ENCODE data around the gene ARHGEF17.

The ARHGEF17 gene

DNA sequence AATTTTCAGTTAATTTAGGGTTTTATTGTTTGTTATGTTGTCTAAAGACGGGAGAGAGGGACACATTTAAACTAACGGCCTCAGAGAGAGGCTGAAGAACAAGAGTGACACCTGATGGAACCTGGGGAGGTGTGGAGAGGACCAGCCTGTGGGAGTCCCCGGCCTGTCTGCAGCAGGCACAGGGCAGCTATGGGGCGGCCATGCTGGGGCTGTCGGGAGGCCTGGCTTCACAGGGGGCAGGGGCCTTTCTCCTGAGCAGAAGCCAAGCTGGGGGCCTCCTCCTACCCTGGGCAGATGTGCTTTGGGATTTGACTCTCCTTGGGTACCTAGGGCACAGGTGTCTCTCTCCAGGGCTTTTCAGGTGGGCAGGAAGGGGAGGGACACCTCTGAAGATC is 90.1 kb downstream of the ARHGEF17 start:
- DNase-seq, result no peak

DNA sequence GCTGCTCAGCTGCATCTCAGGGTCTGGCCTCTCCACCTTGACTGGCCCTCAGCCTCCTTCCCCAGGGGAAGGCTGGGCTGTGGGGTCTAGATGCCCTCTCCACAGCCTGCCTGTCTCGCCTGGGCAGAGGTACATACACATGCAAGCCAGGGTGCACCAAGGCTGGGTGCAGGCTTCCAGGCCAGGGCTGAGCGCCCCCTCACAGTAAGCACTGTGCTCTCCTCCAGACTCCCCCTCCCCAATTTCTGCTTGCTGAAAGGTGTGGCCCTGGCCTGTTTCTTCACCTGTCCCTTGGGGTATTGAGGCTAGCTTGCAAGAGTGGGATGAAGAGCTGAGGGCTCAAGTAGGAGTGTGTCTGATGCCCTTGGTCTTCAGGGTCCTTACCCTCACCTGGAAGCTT is 90.6 kb downstream of the ARHGEF17 start:
- no peak for DNase-seq

DNA sequence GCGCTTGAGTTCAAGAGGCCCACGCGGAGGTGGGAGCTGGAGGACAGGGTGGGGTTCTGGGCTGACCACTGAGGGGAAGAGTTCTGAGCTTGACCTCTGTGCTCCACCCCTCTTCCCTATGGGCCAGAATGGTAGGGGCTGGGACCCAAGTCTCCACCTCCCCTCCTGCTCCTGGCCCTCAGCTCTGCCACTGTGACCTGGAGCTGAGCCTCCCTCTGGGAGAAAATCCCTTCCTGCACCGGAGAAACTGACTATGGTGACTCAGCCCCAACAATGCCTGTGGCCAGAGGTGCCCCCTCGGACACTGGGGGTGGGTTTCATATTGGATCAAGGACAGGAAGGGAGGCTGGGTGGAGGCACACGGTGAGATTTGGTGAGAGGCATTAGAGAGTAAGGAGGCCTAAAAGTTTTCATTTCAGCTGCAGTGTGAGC is 91.1 kb downstream of the ARHGEF17 start:
- no peak for DNase-seq

- no peak for DNase-seq
Observed at GRCh38 chr11:73399636-73400035, 91.6 kb downstream of the ARHGEF17 start.

GRCh38 chr11:73400293-73400692 is 92.2 kb downstream of the ARHGEF17 start:
- DNase-seq, result no peak

- no peak for DNase-seq
Observed at GRCh38 chr11:73401217-73401923, 93.3 kb downstream of the ARHGEF17 start.

GRCh38 chr11:73401924-73402833 is 94.1 kb downstream of the ARHGEF17 start:
- no peak for DNase-seq

- no peak for DNase-seq
Observed at GRCh38 chr11:73402834-73403185, 94.7 kb downstream of the ARHGEF17 start.

DNA sequence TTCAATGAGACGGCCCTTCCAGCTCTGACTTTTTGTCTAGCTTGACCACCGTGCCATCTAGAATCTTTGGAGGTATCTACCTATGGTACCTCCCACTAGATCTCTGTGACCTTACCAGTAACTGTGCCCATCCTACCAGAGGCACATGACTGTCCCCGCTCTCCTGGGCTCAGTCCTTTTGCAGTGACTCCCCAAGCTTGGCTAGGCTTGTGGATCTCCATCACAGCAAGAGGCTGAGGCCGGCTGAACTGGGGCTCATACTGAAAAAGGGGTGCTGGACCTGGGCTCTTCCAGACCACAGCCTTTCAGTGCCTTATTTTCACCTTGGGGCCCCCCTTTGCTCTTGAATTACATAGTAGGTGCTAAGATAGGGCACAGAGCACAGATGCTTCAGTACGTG is 95.5 kb downstream of the ARHGEF17 start:
- no peak for DNase-seq

DNA sequence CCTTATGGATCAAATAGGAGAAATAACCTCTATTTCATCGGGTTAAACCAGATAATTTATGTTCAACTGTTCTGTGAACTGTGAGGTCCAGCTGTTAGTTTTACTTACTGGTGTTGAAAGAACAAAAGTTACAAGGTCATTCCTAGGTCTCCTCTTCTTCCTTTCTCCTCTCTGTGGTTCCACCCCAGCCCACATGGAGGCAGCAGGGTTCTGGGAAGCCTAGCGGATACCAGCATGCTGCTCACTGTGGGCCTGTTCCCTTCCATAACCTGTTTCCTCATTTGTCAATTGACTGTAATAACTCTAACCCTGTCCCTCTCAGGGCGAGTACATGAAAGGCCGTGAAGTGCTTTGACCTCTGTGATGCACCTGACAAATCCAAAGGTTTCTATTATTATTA is 96.0 kb downstream of the ARHGEF17 start:
- DNase-seq, result no peak

DNA sequence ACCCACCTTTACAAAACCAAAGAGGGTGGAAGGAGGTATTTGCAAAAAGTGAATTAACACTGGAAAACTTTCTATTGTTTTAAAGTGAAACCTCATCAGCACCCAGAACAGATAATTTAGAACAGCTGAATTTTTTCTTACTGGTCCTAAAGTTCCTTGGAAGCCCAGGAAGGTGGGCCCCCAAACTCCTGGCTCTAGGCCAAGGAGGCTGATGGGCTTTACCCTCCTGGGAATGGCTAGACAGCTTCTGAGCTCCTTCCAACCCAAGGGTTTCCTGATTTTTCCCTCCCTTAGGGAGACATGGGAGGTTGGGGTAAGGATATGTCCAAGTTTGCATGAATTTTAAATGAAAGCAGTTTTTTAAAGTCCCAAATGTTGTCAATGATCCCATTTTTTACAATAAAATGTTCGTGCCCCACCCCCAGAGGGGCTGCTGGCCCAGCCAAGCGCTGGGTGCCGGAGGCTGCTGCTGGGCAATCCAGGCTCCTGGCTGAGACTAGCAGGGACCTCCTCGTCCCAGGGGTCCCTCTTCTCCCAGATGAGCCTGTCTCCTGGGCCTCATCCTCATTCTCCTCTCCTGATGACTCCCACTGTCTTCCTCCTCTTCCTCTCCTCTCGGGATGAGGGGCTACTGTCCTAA is 96.5 kb downstream of the ARHGEF17 start:
- no peak for DNase-seq

GRCh38 chr11:73405146-73405510 is 97.1 kb downstream of the ARHGEF17 start:
- no peak for DNase-seq

DNA sequence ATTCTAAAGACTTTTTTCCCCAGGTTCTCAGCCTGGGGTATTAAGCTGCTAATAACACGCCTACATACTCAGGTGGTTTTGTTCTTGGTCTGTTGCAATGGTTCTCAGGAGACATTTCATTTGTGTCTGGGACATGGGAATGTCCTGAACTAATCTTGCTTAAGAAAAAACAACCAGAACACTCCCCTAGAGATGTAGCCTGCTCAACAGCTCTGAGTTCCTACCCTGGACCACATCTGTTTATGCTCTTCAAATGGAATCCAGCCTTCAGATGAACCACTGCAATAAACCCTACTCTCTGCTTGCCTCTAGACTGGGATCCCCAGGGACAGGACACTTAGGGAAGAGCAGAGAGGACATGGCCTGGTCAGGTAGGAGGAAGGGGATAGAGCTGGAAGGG is 98.1 kb downstream of the ARHGEF17 start:
- no peak for DNase-seq

GRCh38 chr11:73406619-73407018 is 98.5 kb downstream of the ARHGEF17 start:
- DNase-seq, result no peak

GRCh38 chr11:73409431-73409830 is 101.4 kb downstream of the ARHGEF17 start:
- DNase-seq, result no peak

DNA sequence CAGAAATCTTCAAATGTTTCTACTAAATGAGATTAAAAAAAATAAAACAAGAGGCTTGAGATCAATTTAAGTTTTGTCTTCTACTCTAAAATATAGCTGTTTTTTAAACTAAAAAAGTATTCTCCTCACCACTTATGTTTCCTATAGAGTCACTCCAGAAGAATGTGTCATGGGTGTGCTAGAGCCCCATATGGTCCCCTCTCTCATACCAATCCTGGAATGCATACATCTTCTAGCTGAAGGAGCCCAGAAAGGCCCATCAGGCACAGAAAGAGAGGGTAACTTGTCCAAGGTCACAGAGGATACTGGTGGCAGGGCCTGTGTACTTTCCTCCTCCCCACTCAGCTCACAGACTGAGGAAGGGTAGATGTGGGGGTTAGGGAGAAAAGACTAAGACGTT is 102.6 kb downstream of the ARHGEF17 start:
- DNase-seq, result no peak

- no peak for DNase-seq
Observed at GRCh38 chr11:73411031-73411430, 103.0 kb downstream of the ARHGEF17 start.

GRCh38 chr11:73412308-73412707 is 104.2 kb downstream of the ARHGEF17 start:
- no peak for DNase-seq

DNA sequence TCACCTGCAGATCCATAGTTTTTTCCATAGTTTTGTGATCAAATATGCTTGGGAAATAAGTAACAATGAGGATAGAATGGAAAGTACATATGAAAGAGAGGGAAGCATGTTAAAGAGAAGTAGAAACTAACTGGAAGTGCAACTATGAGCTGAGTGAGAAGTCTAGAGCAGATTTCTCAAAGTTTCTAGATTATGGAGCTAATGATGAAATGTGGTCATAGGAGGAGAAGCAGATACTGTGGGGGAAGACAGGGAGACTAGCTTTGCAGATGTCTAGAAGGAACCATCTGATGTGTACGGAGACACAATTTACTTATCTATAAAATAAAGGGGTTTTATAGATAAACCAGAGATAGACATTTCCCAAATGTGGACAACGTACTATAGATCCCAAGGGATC is 105.2 kb downstream of the ARHGEF17 start:
- no peak for DNase-seq

DNA sequence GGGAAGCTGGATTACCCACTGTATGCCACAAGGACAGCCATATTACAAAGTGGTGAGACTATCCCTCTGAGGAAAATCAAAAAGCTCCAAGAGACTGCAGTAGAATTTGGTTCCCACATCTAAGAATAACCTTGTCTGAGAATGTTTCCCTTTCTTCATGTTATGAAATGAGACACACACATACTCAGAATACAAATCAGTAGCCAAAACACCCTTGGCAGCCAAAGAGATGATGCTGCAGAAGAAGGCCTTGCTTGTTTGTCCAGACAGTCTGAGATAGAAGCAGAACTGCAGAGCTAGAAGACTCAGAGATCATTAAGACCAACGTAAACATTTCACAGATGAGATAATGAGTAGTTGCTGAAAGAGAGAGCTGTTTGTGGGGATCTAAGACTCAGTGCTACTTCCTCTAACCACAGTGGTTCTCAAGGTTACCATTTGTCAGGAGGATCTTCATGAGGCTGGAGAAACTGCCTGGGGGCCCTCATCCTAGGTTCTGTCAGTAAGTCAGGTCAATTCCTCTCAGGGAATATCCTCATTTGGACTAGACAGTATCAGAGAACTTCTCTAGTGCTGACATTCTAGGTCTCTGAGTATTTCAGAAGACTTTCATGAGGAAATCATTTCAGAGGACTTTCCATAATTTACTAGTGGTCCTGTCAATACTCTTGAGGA is 107.0 kb downstream of the ARHGEF17 start:
- no peak for DNase-seq

GRCh38 chr11:73415854-73416615 is 108.0 kb downstream of the ARHGEF17 start:
- DNase-seq, result no peak

GRCh38 chr11:73416786-73417185 is 108.7 kb downstream of the ARHGEF17 start:
- DNase-seq, result no peak
